ENCODE measurements around the gene PCSK2. TPM values are rescaled to one million over a fixed set of nuclear protein-coding genes. Genes with fewer than 3 reads are reported as not detected.

The PCSK2 gene
- total RNA-seq, 4 donors from 2014 or later = 0.29 TPM; not detected in 3

DNA sequence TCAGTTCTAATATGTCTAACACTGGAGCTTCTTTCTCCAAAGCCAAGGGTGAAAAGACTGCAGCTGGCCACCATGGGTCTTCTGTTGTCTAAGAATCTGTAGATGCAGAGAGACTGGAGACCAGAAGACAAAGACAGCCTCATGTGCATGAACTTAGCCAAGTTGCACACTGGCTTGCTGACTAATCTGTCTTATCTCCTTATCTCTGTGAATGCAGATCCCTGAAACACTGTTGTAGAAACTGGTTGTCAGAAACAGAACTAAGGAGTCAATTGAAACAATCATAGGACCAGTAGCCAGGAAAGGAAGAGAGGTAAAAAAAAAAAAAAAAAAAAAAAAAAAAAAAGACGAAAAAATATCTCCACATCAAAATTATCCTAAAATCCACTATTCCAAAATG is 194.7 kb downstream of the PCSK2 start:
- Histone ChIP-seq H3K36me3 (no peaks in the 10 kb centered on the region), H3K9me3 (no peaks in the 10 kb centered on the region), H3K4me1 (no peaks in the 10 kb centered on the region), H3K4me3 (no peak overlapping the region), H3K27me3 (no peaks in the 10 kb centered on the region), H3K27ac (no peak overlapping the region)
- DNase-seq (no peak), ATAC-seq (no peak)
- intact Hi-C loops (cut with DNase I; ENCODE audit: low total_unique reads) (no loop called here), in situ Hi-C loops (cut with MboI; ENCODE audit: low sequenced_read_pairs in 4 of 4) (loop anchor here in 2 of 4 donors (10.0 kb wide), 1 partner anchor 617 kb away; no protein-coding TSS in a partner anchor)
- TF ChIP-seq, protein P1, sequence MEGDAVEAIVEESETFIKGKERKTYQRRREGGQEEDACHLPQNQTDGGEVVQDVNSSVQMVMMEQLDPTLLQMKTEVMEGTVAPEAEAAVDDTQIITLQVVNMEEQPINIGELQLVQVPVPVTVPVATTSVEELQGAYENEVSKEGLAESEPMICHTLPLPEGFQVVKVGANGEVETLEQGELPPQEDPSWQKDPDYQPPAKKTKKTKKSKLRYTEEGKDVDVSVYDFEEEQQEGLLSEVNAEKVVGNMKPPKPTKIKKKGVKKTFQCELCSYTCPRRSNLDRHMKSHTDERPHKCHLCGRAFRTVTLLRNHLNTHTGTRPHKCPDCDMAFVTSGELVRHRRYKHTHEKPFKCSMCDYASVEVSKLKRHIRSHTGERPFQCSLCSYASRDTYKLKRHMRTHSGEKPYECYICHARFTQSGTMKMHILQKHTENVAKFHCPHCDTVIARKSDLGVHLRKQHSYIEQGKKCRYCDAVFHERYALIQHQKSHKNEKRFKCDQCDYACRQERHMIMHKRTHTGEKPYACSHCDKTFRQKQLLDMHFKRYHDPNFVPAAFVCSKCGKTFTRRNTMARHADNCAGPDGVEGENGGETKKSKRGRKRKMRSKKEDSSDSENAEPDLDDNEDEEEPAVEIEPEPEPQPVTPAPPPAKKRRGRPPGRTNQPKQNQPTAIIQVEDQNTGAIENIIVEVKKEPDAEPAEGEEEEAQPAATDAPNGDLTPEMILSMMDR (IDR thresholded peaks at IDR 0.05 in 4 of 5, conservative IDR thresholded peaks at IDR 0.05 in 1 of 5) = no peak
- TF ChIP-seq POLR2A (IDR thresholded peaks at IDR 0.05) = no peak

DNA sequence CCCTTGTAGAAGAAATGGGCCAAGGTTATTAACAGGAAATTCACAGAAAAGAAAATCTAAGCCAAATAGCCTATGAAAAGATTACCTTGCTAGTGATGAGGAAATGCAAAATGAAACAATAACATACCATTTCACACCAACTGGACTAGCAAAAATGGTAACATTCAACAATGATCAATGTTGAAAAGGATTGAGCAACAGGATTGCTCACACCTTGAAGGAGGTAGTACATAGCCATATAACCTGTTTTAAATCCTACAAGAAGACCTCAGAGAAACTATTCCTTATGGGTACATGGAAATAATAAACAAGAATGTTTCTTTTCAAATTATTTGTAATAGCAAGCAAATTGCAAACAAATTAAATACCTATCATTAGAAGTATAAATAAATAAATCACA is 196.9 kb downstream of the PCSK2 start:
- no peak for DNase-seq
- in situ Hi-C loops (cut with MboI; ENCODE audit: low sequenced_read_pairs in 4 of 4) = loop anchor here in 2 of 4 donors (10.0 kb wide), 1 partner anchor 619 kb away; no protein-coding TSS in a partner anchor

DNA sequence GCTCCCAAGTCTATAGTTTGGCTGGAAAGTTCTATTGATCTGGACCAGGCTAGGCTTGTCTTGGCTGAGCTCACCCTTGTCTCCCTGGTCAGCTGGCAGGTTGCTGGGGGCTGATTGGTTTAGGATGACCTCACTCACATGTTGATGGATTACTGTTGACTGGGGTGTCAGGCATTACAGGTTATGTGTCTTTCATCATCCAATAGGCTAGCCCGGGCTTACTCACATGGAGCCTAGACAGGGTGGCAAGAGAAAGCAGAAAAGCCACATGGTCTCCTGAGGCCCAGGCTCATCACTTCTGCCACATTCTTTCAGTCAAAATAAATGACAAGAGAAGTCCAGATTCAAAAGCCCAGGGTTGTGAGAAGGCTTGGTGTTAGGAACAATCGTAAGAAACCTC is 200.8 kb downstream of the PCSK2 start:
- H3K27ac ChIP-seq = no peak overlapping the region
- intact Hi-C loops (cut with DNase I; ENCODE audit: low total_unique reads) (no loop called here), in situ Hi-C loops (cut with MboI; ENCODE audit: low sequenced_read_pairs in 4 of 4) (loop anchor here in 3 of 4 donors (5.0 to 10.0 kb wide), 2 partner anchors 623 to 625 kb away; no protein-coding TSS in a partner anchor)
- H3K4me1 ChIP-seq = no peaks in the 10 kb centered on the region
- H3K4me3 ChIP-seq = no peak overlapping the region
- no peaks in the 10 kb centered on the region for H3K9me3 ChIP-seq
- peaks cover 0 to 3% (median 0%) of the 10 kb centered on the region in 3 donors for H3K27me3 ChIP-seq
- no peak for DNase-seq
- H3K36me3 ChIP-seq = no peaks in the 10 kb centered on the region
- no peak for ATAC-seq
- no peak for TF ChIP-seq POLR2A (IDR thresholded peaks at IDR 0.05)
- TF ChIP-seq, protein P1 (IDR thresholded peaks at IDR 0.05 in 4 of 5, conservative IDR thresholded peaks at IDR 0.05 in 1 of 5) = no peak

More for the DNA sequence above, 196.9 kb downstream of the PCSK2 start:
- intact Hi-C loops (cut with DNase I; ENCODE audit: low total_unique reads) = no loop called here
- H3K4me3 ChIP-seq = no peak overlapping the region
- no peak for TF ChIP-seq POLR2A (IDR thresholded peaks at IDR 0.05)
- TF ChIP-seq, protein P1 (IDR thresholded peaks at IDR 0.05 in 4 of 5, conservative IDR thresholded peaks at IDR 0.05 in 1 of 5) = no peak
- no peak for ATAC-seq
- H3K27me3 ChIP-seq = no peaks in the 10 kb centered on the region
- H3K9me3 ChIP-seq = no peaks in the 10 kb centered on the region
- no peaks in the 10 kb centered on the region for H3K4me1 ChIP-seq
- no peaks in the 10 kb centered on the region for H3K36me3 ChIP-seq
- no peak overlapping the region for H3K27ac ChIP-seq

DNA sequence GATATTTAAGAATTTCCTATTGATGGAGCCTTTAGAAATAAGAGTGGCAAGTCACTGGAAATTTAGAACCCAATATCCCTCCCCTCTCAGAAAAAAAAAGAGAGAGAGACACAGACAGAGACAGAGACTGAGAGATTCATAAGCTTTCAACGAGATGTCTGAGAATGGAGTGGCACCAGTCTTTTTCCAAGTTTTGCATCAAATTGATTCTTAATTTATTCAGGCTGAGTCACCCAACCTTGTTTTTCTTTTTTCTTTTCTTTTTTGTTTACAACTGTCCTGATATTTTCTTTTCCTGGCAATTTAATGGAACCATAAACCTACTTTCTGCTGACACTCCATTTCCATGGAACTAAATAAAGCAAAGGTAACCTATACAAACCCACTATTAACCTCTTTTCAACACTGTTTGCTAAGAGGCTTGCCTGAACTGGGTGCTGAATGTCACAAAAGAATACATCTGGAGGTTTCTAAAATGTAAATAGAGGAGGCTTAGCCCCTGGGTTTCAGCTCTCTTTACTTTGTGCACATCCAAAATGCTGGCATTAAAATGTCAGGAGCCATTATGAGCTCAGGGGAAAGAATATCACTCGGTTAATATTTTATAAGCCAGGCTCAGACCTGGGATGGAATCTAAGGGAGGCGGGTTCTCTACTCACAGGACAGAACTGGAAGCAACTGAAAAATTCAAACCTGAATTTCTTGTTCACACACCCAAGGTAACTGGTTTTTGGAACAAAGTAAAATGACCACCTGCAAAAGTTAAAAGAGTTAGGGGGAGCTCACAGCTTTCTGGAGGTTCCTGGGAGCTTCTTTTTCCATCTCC is 203.5 kb downstream of the PCSK2 start:
- Histone ChIP-seq H3K27me3 (peaks cover 0 to 3% (median 0%) of the 10 kb centered on the region in 3 donors), H3K4me1 (no peaks in the 10 kb centered on the region), H3K9me3 (no peaks in the 10 kb centered on the region), H3K36me3 (no peaks in the 10 kb centered on the region), H3K27ac (no peak overlapping the region), H3K4me3 (no peak overlapping the region)
- in situ Hi-C loops (cut with MboI; ENCODE audit: low sequenced_read_pairs in 4 of 4) (loop anchor here in 1 of 4 donors (10.0 kb wide), 1 partner anchor 626 kb away; no protein-coding TSS in a partner anchor), intact Hi-C loops (cut with DNase I; ENCODE audit: low total_unique reads) (no loop called here)
- TF ChIP-seq, protein P1 (IDR thresholded peaks at IDR 0.05 in 4 of 5, conservative IDR thresholded peaks at IDR 0.05 in 1 of 5) = no peak
- no peak for TF ChIP-seq POLR2A (IDR thresholded peaks at IDR 0.05)
- DNase-seq (no peak), ATAC-seq (no peak)
